AG04450 (cell line): ENCODE results near the gene RPS14. TPM values are rescaled to one million over a fixed set of nuclear protein-coding genes. Genes with fewer than 3 reads are reported as not detected.
A peak's percentile ranks its signal among the peaks of the same experiment; 100 is the strongest.

Source experiments
- CTCF ChIA-PET: fragments of 300-600, 350-600 bp; formaldehyde crosslinking; extraction: SDS; loops from one replicate; lab custom pipeline; 2022; ENCODE audit warnings: antibody characterized with exemption, inconsistent platforms; lab: Charles Lee
- POLR2A ChIA-PET: fragments of 350-600 bp; formaldehyde crosslinking; extraction: SDS; loops from one replicate; lab custom pipeline; 2021; ENCODE audit warnings: antibody characterized with exemption, inconsistent platforms; lab: Yijun Ruan, JAX
- DNase-seq: peaks from one replicate; pipeline ENCODE4 v3.0.0-alpha.2; 2011; ENCODE audit warnings: low read depth, low spot score
- H3K27ac ChIP-seq: one replicate; pipeline ENCODE4 v1.5.1; 2012; ENCODE audit warnings: low read depth, low read length, control low read depth
- H3K27me3 ChIP-seq: one replicate; pipeline ENCODE4 v1.6.0; 2012; ENCODE audit warnings: low read length; ENCODE audit not compliant: control insufficient read depth, insufficient read depth
- H3K4me3 ChIP-seq: 2 replicates; pipeline ENCODE4 v1.5.1; 2011; ENCODE audit warnings: mild to moderate bottlenecking, low read depth, low read length, control low read depth
- H3K9me3 ChIP-seq: 2 replicates; pipeline ENCODE4 v1.5.1; 2012; ENCODE audit warnings: low read length; ENCODE audit not compliant: control insufficient read depth, insufficient read depth
- polyA plus RNA-seq: library from polyadenylated mRNA; depleted of rRNA; stranded (reverse); fragments of >200 nt; gene quantifications from 2 replicates; pipeline ENCODE4 v1.2.3, GENCODE V29; 2011
- TF ChIP-seq, protein P1 (sequence below): IDR thresholded peaks from 2 replicates; pipeline ENCODE4 v1.5.1; 2011; ENCODE audit warnings: low read depth, low read length, control low read depth, inconsistent platforms

RPS14 gene
- polyA plus RNA-seq, 1 experiment, result 3,620 TPM

DNA sequence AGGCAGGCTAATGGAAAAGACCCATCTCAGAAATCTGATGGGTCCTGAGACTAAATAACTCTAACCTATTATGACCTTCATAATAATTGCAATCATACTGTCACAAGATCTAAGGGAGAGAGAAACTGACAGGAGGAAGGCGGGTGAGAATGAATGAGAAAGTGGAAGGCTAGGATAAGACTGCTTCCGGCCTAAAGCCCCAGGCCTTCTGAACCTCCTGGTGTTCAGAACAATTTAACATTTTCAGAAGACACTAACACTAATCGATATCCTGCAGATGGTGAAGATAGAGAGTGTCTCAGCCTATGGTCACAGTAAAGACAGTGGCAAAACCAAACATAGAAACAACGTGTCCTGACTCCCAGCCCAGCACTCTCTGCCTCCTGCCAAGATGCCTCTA, 1.2 kb downstream of the RPS14 start:
- Histone ChIP-seq H3K27me3 (no peaks in the 10 kb centered on the region), H3K4me3 (peak overlapping the region; percentile 97), H3K27ac (no peak overlapping the region), H3K9me3 (peaks cover 8% of the 10 kb centered on the region; the same call in 1 of the 2 replicates)
- no peak for DNase-seq
- ChIA-PET POLR2A (no interaction called here), CTCF (interaction anchor here (0.7 kb wide), 1 partner anchor 8 kb away, joined by 4 read pairs; no protein-coding TSS in a partner anchor)
- TF ChIP-seq, protein P1, sequence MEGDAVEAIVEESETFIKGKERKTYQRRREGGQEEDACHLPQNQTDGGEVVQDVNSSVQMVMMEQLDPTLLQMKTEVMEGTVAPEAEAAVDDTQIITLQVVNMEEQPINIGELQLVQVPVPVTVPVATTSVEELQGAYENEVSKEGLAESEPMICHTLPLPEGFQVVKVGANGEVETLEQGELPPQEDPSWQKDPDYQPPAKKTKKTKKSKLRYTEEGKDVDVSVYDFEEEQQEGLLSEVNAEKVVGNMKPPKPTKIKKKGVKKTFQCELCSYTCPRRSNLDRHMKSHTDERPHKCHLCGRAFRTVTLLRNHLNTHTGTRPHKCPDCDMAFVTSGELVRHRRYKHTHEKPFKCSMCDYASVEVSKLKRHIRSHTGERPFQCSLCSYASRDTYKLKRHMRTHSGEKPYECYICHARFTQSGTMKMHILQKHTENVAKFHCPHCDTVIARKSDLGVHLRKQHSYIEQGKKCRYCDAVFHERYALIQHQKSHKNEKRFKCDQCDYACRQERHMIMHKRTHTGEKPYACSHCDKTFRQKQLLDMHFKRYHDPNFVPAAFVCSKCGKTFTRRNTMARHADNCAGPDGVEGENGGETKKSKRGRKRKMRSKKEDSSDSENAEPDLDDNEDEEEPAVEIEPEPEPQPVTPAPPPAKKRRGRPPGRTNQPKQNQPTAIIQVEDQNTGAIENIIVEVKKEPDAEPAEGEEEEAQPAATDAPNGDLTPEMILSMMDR, result no peak

DNA sequence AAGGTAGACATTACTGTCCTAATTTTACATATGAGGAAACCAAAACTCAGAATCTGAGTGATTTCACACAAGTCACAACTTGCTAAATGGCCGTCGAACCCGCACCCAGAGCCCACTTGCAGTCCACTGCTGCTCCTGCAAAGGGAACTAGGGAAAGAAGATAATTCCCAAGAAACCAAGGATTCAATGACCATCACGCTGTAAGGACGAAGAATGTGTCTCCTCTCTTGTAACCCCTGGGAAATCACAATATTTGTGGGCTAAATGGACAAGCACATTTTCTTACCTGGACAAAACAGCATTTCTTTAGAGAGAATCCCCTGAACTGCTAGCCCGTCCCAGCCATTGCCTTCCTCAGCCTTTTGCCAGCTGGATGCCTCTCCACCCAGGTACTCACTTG, 2.4 kb downstream of the RPS14 start:
- Histone ChIP-seq H3K27me3 (no peaks in the 10 kb centered on the region), H3K9me3 (peaks cover 8% of the 10 kb centered on the region; the same call in 1 of the 2 replicates), H3K4me3 (peak overlapping the region; percentile 10; the same call in 1 of the 2 replicates), H3K27ac (no peak overlapping the region)
- ChIA-PET POLR2A (no interaction called here), CTCF (no interaction called here)
- TF ChIP-seq, protein P1, result no peak
- DNase-seq, result no peak

DNA sequence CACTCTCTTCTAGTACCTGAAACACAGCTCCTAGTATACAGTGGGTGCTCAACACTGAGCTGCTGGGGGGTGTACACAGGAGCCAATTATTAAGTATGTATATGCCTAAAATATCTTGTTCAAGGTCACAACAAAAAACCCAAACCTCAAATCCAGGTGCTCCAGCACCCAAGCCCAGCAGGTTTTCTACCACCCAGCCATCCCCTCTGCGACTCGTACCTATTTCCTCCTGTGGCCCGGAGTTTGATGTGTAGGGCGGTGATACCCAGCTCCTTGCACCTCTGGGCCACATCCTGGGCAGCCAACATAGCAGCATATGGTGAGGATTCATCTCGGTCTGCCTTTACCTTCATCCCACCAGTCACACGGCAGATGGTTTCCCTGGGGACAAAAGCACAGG, 3.0 kb downstream of the RPS14 start:
- Histone ChIP-seq H3K4me3 (no peak overlapping the region), H3K9me3 (peaks cover 8% of the 10 kb centered on the region; the same call in 1 of the 2 replicates), H3K27me3 (no peaks in the 10 kb centered on the region), H3K27ac (no peak overlapping the region)
- CTCF ChIA-PET, result no interaction called here
- DNase-seq, result no peak
- TF ChIP-seq, protein P1, result no peak
- POLR2A ChIA-PET, result no interaction called here

DNA sequence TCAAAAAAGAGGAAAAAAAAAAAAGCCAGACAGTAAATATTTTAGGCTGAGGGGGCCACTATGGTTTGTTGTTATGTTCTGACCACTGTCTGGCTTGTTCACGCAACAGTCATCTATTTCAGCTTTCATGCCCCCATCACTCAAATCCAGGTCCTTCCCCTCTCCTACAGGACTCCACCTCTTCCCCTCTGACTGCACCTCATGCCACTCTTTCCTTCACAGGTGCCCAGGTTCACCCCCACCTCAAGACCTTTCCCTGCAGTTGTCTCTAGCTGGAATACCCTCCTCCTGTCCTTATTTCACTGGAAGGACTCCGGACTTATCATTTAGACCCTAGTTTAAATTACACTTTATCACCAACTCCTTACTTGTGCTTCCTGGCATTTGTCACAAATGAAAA, 3.5 kb downstream of the RPS14 start:
- Histone ChIP-seq H3K27me3 (no peaks in the 10 kb centered on the region), H3K9me3 (peaks cover 8% of the 10 kb centered on the region; the same call in 1 of the 2 replicates), H3K4me3 (no peak overlapping the region), H3K27ac (peak overlapping the region; percentile 31)
- TF ChIP-seq, protein P1, result no peak
- DNase-seq, result no peak
- POLR2A ChIA-PET, result interaction anchor here (0.7 kb wide), 1 partner anchor 817 kb away, joined by 3 read pairs; no protein-coding TSS in a partner anchor
- CTCF ChIA-PET, result no interaction called here

DNA sequence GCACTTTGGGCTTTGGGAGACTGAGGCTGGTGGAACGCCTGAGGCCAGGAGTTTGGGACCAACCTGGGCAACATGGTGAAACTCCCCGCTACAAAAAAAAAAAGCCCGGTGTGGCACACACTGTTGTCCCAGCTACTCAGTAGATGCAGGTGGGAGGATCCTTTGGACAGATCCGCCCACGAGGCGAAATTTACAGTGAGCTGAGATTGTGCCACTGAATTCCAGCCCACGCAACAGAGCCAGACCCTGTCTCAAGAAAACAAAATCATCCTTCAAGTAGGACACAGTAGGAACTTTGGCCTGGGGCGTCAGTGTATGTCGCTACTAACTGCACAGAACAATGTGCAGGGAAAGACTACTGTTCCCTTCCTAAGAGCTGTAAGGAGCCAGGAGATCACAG, 4.8 kb downstream of the RPS14 start:
- DNase-seq, result no peak
- Histone ChIP-seq H3K27me3 (no peaks in the 10 kb centered on the region), H3K27ac (no peak overlapping the region), H3K9me3 (peaks cover 4% of the 10 kb centered on the region; the same call in 1 of the 2 replicates), H3K4me3 (no peak overlapping the region)
- TF ChIP-seq, protein P1, result no peak
- ChIA-PET CTCF (no interaction called here), POLR2A (interaction anchor here (0.7 kb wide), 1 partner anchor 107 kb away, joined by 3 read pairs; no protein-coding TSS in a partner anchor)
